Stimulated activated CD4-positive, alpha-beta T cell treated with anti-CD3 and anti-CD28 coated beads, Interleukin-1b, Interleukin-23, amount 100 ng/mL, for 48 hours (primary cell): ENCODE data around the gene VEZT.
"Not testable (repeated sequence)": the region's sequence is repeated elsewhere in the genome, so short reads cannot be mapped to it uniquely, and the experiment has no call there.

ENCODE experiments used
- DNase-seq: peaks from one replicate; pipeline ENCODE4 v3.0.0-alpha.2; 2020

VEZT gene

DNA sequence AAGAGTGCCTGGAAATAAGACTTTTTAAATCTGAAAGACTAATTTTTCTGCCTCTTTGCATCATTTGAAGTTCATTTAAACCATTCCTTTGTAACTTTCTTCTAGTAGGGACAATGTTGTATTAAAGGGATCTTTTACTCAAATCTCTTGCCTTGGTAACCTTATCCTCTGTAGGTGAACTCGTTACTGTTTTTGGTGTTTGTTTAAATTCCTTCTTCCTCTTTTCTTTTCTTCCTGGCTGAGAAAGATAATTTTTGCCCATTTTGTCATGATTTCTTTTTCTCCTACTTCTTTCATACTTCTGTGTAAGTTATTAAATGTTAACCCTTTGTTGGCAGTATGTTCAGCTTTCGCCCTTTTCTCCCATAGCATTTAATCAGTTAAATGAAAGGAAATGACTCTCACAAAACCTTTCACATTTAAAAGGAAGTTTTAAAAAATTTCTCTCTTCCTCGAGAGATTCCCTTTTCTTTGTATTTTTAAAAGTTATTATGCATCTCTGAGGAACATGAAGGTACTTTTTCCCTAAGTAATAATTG lies 10.3 kb downstream of the VEZT start:
- no peak for DNase-seq

DNA sequence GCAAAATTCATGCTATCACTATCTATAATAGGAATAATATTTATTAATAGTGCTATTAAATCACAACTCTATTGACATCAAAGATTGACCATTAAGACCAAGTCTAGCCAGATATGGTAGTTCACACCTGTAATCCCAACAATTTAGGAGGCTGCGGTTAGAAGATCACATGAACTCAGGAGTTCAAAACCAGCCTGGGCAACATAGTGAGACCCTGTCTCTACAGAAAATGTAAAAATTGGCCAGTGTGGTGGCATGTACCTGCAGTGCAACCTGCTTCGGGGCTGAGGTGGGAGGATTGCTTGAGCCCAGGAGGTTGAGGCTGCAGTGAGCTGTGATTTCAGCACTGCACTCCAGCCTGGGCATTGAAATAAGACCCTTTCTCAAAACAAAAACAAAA lies 11.0 kb downstream of the VEZT start:
- DNase-seq: no peak

DNA sequence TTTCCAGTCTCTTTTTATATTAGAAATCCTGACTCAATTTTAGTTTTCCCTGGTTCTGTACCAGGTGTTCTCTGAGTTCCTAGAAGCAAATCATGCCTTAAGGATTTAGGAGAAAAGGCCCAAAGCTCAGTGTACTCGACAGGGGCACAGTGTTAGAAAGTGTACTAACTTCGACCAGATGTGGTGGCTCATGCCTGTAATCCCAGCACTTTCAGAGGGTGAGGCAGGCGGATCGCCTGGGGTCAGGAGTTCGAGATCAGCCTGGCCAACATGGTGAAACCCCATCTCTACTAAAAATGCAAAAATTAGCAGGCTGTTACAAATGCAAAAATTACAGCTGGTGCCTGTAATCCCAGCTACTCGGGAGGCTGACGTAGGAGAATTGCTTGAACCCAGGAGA lies 12.0 kb downstream of the VEZT start:
- no peak for DNase-seq

DNA sequence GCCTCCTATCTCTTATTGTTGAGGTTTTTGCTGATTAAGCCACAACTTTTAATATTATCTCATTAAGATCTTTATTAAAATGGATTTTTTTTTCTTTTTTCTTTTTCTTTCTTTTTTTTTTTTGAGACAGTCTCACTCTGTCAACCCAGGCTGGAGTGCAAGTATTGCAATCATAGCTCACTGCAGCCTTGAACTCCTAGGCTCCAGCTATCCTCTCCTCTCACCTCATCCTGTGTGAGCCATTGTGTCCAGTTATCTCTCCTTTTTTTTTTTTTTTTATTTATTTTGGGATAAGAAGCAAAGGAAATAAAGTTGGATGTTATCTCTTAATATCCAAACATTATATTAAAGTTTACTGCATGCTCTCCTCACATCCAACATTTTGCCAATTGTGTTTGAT lies 12.7 kb downstream of the VEZT start:
- DNase-seq: no peak

DNA sequence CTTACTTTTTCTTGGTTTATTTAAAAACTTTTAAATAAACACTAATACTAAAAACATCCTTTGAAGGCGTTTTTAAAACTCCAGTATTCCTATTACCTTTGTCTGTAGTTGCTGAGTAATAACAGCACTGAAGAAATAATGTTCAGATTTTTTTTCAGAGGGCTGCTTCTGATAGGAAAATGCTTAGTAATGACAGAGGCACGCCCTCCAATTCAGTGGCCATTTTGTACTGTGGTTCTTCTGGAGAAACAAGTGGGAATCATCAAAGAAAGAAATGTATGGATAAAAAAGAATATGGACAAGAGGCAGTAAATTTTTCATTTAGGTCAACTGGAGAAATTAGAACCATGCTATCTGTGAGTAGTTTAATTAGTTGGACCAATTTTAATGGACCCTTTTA lies 13.6 kb downstream of the VEZT start:
- no peak for DNase-seq

DNA sequence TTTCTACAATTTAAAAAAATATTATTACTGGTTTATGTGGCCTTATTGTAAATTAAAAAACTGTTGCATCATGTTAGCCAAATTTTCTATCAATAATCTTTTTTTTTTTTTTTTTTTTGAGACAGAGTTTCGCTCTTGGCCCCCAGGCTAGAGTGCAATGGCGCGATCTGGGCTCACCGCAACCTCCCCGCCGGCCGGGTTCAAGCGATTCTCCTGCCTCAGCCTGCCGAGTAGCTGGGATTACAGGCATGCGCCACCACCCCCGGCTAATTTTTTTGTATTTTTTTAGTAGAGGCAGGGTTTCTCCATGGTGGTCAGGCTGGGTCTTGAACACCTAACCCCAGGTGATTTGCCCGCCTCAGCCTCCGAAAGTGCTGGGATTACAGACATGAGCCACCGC lies 16.6 kb downstream of the VEZT start:
- not testable (repeated sequence) for DNase-seq

DNA sequence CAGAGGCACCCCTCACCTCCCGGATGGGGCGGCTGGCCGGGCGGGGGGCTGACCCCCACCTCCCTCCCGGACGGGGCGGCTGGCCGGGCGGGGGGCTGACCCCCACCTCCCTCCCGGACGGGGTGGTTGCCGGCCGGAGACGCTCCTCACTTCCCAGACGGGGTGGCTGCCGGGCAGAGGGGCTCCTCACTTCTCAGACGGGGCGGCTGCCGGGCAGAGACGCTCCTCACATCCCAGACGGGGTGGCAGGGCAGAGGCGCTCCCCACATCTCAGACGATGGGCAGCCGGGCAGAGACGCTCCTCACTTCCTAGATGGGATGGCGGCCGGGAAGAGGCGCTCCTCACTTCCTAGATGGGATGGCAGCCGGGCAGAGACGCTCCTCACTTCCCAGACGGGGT lies 18.0 kb downstream of the VEZT start:
- DNase-seq: not testable (repeated sequence)

DNA sequence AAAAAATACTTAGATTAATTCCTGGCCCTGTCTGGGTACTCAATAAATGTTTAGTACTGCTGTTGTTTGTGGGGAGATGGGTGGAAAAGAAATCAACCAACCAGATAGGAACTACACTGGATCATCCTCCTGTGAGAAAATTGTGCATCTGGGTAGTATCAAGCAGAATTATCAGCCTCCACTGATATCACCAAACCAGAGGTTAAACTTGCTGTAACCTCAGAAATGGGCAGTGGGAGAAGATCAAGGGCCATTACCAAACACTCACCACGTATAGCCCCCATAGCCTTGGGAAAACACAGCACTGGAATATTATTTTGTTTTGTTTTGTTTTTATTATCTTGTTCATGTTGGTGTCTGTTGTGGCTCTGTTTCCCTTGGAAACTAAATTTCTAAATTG lies 19.7 kb downstream of the VEZT start:
- no peak for DNase-seq

DNA sequence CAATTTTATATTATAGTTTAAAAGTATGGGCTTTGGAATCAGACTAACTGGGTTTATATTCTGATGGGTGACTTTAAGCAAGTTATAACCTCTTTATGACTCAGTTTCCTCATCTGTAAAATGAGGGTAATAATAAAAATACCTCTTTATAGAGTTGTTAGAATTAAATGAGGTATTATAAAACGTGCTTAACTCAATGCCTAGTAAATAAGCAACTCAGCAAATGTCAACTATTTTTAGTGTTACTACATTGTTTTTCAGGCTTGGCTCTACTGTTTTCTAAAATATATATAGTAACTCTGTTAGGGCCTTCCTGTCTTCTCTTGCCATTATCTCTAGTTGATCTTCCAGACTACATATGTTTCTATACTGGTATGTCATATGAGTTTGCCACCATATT lies 20.5 kb downstream of the VEZT start:
- DNase-seq: no peak

DNA sequence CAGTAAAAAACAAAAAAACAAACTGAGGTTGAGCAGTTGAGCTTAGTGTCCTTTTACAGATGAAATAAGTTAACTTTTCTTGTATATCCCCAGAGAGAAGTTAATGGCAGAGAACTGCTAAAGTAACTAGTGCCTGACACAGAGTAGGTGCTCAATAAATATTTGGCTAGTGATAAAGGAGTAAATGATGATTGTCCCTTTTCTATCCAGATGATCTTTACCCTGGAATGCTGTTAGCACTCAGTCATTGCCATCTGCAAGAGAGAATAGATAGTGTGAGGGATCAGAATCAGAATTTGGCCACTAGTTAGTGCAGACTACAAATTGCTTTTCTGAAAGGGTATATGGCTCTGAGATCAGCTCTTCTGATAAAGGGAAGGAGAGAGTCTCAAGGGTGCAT lies 21.6 kb downstream of the VEZT start:
- no peak for DNase-seq

DNA sequence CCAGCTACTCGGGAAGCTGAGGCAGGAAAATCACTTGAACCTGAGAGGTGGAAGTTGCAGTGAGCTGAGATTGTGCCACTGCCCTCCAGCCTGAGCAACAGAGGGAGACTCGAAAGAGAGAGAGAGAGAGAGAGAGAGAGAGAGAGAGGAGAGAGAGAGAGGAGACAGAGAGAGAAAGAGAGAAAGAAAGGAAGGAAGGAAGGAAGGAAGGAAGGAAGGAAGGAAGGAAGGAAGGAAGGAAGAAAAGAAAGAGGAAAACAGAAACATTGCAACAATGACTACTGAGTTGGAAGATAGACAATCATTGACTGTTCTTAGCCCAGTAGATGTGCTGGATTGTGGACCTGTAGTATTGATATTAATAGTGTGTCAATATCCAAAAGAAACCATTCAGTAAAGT lies 22.2 kb downstream of the VEZT start:
- not testable (repeated sequence) for DNase-seq

DNA sequence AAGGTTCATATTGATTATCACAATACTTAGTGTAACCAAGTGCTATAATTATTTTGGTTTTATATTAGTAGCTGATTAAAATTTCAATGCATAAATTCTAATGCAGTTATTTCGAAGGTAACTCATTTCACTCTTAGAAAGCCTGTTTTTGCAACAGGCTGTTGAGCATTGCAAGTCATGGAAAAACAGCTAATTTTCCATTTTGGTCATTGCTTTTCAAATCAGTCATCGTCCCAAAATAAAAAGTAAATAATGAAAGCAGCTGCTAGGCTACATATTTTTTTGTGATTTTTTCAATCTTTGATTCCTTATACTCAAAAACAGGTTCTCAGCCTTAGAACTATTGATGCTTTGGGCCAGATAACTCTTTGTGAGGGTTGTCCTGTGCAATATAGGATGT lies 22.9 kb downstream of the VEZT start:
- DNase-seq: no peak

DNA sequence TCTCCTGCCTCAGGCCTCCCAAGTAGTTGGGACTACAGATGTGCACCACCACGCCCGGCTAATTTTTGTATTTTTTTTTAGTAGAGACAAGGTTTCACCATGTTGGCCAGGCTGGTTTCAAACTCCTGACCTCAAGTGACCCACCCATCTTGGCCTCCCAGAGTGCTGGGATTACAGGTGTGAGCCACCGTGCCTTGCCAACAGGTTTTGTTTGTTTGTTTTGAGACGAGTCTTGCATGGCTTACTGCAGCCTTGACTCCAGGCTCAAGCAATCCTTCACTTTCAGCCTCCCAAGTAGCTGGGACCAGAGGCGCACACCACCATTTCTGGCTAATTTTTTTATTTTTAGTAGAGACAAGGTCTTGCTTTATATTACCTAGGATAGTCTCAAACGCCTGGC lies 23.5 kb downstream of the VEZT start:
- DNase-seq: not testable (repeated sequence)

DNA sequence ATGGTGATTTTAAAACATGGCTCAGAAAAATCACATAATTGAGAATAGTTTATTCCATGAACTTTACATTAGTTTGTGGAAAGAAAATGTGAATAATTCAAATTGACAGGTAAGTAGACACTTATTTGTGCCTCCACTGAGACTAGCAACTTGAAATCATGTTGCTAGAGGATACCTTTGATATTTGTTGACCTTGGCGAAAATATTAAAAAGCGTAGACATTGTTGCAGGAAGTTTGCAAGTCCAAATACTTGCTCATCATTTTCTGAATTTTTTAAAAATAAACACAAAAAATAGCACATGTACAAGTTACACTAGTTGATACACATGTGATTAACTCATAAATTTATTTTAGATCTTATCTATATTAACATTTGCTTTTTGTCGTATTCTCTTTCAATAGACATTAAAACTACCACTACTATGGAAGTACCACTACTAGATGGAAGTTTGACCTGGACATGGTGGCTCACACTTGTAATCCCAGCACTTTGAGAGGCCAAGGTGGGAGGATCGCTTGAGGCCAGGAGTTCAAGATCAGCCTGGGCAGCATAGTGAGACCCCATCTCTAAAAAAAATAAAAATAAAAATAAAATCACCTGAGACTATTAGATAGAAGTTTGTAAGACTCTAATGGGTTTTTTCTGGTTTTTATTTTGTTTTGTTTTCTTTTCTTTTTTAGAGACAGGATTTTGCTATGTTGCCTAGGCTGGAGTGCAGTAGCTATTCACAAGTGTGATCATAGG lies 24.3 kb downstream of the VEZT start:
- no peak for DNase-seq

DNA sequence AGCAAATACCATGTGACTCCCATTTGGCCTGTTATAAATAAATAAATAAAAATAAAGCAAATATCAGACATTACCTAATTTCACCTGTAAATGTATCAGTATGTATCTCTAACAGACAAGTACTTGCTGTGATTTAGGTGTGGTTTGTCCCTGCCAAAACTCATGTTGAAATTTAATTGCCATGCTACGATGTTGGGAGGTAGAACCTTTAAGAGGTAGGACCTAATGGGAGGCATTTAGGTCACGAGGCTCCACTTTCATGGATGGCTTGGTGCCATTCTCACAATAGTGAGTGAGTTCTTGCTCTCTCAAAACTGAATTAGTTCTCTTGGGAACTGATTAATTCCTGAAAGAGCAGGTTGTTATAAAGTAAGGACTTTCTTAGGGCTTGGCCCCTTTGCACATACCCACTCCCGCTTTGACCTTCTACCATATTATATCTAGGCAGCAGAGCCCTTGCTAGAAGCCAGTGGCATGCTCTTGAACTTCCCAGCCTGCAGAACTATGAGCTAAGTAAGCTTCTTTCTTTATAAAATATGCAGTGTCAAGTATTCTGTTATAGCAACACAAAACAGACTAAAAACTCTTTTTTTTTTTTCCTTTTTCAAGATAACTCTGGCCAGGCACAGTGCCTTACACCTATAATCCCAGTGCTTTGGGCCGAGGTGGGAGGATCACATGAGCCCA lies 26.0 kb downstream of the VEZT start:
- no peak for DNase-seq

DNA sequence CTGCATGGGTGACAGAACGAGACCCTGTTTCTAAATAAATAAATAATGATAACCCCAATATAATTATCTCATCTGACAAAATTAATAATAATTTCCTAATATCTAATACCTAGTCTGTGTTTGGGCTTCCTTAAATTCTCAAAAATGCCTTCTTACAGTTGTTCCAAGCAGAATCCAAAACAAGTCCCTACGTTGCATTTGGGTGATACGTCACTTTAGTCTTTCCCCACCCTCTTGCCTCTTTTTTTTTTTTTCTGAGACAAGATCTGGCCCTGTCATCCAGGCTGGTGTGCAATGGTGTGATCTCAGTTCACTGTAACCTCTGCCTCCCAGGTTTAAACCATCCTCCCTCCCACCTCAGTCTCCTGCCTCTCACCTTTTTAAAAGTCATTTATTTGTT lies 26.7 kb downstream of the VEZT start:
- no peak for DNase-seq

DNA sequence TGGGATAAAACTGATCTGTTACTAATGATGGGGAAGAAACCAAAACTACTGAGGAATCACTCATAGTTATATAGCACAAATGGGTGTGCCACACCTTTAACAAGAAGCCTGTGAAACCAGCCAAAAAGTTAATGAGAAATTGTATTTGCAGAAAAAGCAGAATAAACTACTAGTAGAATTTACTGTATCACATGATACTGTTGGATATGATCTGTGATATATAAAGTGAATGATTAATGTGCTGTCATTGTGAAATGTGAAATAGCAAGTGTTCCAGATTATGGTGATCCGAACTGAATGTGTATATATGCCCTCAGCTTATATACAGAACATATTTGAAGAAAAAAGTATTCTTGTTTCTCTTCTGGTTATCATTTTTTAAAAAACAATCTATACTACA lies 30.5 kb downstream of the VEZT start:
- DNase-seq: no peak

DNA sequence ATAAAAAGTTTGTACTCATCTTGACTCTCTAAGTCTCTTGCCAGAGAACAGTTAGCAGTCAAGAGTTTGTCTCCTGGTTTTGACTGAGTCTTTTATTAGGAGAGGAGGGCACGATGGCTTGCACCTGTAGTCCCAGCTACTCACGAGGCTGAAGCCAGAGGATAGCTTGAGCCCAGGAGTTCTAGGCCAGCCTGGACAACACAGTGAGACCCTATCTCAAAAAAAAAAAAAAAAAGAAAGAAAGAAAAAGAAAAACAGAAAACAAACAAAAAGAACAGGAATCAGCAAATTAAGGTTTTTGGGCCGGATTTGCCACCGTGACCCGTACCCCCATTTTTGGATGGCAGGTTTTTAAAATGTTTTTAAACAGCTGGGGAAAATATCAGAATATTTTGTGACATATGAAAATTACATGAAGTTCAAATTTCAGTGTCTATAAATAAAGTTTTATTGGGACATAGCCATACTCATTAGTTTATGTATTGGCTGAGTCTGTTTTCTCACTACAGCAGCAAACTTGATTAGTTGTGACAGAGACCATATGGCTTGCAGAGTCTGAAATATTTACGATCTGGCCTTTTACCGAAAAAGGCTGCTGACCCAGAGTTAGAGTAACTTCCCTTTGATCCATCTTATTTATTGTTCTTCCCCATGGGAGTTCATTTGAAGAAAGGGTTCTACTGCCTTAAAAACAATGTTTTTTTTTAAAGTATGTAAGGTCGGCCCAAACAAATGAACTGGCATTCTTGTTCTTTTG lies 31.2 kb downstream of the VEZT start:
- DNase-seq: no peak

DNA sequence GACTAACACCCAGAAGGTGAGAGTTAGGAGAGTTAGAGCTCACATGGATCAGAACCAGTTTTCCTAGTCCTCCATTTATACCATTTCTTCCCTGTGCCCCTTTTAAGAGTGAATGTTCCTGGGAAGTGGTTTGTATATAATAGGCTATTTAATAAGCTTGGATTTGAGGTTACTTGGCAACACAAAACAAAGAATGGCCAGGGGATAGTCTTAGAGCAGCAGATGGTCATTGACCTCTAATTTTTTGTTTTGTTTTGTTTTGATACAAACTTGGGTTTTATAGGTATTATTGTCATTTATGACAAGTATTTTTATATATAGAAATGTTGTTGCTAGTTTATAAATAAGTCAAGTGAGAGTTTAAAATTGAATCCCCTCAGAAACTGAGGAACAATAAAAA lies 35.8 kb downstream of the VEZT start:
- no peak for DNase-seq

DNA sequence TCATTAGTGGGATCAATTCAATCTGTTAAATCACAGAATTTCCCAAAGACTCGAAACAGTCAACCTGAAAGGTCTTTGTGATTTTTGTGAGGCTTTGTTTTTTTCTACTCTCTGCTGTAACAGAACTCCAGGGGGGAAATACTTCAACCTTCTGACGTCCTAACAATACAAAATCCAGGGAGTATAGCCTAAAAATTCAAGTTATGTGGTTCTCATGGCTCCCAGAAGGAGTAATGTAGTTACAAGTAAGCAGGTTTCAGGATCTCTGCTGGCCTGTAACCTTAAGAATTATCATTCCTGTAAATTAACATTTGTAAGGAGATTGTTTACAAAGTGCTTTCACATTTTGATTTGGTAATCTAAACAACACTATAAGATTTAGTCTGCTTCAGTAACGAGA lies 39.9 kb downstream of the VEZT start:
- no peak for DNase-seq

DNA sequence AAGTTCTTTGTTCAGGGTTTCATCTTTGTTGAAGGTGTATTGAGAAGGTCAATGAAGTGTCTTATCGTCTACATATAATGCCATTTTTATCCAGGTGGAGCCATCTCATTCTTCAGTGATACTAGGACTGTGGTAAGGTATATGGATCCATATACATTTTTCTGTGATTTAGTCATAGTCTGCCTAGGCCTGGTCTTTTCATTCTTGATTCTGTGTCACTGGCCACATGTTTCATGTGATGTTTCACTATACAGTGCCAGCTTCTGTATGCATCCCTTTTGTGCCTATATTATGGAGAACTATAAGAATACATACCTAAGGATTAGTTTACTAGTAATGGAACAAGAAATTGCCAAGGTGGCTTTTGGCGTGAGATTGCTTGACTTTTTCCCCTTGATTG lies 40.5 kb downstream of the VEZT start:
- DNase-seq: no peak

DNA sequence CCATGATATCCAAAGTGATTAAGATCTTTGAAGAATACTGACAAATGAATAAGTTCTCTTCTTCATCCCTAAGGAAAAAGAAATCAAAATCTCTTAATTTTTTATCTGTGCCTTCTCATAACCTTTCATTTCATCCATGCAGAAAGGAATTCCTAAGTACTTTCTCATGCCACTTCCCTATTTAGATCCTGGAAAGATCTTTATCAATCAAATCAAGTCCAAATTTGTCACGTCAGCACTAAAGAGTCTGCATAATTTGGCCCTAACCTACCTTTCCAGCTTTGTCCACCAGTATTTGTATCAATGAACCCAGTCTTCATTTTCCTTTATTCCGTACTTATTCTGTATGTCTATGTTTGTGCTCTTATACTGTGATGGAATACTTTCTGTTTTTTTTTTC lies 41.2 kb downstream of the VEZT start:
- DNase-seq: no peak

DNA sequence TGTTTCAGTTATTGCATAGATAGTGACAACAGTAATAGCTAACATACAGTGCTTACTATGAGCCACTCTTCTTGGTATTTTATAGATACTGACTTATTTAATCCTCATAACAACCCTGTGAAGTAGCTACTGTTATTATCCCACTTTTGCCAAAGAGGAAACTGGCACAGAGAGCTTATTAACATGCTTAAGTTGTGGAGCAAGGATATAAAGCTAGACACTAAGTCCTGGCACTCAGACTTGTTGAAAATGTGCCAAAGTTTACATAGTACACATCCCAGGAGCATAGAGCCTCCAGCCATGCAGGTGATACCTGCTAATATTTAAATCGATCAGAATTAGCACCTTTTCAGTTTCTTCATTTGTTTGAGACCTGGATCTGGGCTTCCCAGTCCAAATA lies 41.8 kb downstream of the VEZT start:
- DNase-seq: no peak

DNA sequence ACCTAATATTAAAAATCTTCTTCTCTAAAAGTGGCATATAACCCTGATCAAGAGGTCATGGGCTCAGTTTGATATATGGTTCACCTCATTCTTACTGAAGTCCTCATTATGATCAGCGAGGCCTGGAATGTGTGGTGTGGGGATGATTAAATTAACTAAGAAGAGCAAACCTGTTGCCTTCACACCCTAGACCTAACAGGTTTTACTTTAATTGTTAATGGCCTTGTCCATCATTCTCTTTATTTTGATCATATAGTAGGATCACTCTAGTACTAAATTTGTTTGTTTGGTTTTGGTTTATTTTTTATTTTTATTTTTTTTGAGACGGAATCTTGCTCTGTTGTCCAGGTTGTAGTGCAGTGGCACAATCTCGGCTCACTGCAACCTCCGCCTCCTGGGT lies 43.5 kb downstream of the VEZT start:
- no peak for DNase-seq
